HG03280 (cell line): ENCODE data around the gene DOK3.

ENCODE experiments used
- ATAC-seq: cut with Tn5 transposase; IDR thresholded peaks from one replicate; pipeline ENCODE4 v1.9.1; 2021; ENCODE audit warnings: mild to moderate bottlenecking, moderate library complexity; ENCODE audit not compliant: unreplicated experiment

DOK3 gene

DNA sequence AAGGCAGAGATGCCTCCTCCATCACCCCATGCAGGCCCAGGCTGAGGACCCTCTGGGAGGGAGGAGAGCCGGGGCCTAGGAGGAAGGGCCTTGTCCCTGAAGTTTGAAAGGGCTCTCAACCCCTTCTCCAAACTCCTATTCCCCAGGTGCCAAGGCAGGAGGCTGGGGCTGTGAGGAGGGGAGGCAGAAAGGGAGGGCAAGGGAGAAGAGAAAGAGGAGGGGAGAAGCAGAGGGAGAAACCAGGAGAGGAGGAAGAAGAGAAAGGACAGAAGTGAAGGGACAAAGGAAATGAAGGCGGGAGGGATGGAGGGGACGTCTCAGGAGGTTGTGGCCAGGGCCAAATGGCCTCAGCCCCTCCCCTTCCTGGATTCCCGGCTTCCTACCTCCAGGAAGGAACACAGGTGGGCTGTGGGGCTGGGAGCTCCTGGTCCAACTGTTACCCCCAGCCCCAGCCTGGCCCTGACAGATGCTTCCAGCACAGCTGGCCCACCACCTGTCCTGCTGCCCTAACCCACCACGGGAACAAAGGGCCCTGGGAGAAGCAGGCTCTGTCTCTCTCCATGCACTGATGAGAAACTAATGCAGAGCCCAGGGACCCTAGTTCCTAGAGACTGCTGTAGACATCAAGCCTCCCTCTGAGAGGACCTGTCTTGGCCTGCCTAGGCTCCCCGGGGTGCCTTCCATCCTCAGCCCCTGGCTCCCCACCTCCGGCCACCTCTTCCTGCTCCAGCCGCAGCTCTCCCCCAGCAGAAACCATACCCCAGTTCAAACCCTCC is 39.7 kb downstream of the DOK3 start:
- no peak for ATAC-seq

DNA sequence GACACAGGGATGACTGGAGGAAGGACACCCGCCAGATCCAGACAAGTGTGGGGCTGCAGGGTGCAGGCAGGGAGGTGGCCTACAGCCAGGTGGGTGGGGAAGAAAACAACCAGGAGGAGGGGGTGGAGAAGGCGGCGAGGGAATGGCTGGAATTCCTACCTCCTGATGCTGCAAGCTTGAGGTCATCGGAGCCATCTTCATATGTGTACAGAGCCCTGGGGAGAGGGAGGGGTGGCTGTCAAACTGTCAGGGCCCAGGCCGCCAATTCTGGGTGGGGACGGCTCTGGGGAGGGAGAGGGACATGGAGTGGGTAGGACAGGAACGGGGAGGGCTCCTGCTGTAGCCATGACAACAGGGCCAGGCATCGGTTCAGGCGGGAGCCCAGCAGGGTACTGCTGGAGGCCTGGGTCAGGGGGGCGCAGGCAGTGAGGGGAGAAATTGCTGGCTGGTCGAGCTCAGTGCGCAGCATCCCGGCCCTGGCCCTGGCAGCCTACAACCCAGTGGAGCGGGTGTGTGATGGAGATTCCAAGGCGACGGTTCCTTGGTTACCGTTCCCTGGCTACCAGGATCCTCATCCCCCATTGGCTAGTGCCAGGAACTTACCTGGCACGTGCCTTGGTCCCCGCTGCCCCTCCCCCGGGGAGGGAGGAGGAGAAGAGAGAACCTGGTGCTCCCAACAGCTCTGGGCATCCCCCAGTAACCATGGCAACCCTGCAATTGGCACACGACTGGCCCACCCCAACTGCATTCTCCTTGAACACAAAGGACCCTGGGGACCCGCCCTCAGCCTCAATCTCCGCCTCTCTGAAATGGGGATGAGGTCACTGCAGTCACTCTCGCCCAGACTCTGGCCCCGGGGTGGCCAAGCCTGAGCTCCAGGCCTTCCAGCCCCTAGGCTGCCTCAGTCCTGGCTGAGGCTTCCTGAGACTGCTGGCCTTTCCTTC is 40.7 kb downstream of the DOK3 start:
- ATAC-seq = no peak

DNA sequence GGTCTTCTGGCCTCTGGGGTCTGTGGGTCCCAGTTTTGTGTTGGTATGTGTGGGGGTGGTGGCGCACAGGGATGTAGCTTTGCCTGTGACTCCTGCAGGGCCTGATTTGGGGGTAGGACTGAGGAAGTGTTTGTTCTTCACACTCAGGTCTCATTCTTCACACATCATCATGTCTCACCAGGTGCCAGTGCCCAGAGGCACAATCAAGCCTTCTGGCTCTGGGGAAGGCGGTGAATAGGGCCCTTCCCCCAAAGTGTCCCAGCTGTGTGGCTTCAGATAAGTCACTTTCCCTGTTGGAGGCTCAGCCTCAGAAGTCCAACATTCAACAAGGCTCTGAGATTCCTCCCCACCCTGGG is 41.3 kb downstream of the DOK3 start:
- ATAC-seq = no peak

GRCh38 chr5:177467436-177467835 is 42.2 kb downstream of the DOK3 start:
- no peak for ATAC-seq

GRCh38 chr5:177466861-177467260 is 42.8 kb downstream of the DOK3 start:
- ATAC-seq = no peak

DNA sequence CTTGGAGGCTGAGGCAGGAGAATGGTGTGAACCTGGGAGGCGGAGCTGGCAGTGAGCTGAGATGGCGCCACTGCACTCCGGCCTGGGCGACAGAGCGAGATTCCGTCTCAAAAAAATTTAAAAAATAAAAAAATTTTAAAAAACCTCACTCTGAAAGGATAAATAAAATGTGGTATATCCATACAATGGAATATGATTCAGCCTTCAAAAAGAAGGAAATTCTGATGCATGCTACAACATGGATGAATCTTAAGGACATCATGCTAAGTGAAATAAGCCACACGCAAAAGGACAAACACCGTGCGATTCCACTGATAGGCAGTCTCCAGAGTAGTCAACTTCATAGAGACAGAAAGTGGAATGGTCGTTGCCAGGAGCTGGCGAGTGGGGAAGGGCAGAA is 44.6 kb downstream of the DOK3 start:
- ATAC-seq = no peak

- ATAC-seq = no peak
Observed at GRCh38 chr5:177462021-177462670, 47.5 kb downstream of the DOK3 start.

GRCh38 chr5:177459819-177460628 is 49.6 kb downstream of the DOK3 start:
- ATAC-seq = no peak

DNA sequence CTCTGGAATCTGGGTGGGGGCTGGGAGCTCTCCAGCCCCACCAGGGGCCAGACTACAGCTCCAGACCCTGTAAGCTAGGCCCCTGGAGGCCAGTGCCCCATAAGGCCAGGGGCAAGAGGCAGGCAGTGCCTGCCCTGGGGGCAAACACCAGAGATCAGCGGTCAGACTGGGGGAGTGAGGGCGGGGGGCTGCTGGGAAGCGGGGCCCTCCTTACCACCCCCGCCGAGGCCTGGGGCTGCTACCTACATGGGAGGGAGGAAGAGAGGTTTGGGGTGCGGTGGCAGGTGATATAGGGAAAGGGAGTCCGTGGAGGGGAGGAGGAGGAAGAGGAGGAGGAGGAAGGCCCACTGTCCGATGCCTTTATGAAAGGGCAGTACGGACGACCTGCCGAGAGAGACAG is 50.3 kb downstream of the DOK3 start:
- ATAC-seq = no peak

DNA sequence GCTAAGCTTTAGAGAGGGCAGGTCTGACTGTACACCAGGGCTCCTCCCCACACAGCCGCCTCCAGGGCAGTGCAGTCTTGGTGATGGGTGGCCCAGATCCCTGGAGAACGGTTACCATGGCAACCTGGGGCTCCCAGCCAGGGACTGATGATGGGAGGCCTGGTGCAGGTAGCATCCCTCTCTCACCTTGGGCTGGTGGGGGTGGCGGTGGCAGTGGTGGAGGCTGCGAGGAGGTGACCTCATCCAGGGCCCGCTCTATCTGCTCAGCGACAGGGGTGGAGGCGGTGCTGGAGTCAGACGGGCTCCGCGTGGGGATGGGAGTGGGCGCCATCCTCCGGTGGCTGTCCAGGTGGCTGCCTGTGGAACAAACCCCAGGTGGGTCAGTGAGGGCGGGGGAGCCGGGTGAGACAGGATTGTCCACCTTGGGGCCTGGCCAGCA is 50.7 kb downstream of the DOK3 start:
- ATAC-seq = no peak

GRCh38 chr5:177457852-177458681 is 51.6 kb downstream of the DOK3 start:
- no peak for ATAC-seq

GRCh38 chr5:177456976-177457851 is 52.4 kb downstream of the DOK3 start:
- ATAC-seq = peak; percentile 43

DNA sequence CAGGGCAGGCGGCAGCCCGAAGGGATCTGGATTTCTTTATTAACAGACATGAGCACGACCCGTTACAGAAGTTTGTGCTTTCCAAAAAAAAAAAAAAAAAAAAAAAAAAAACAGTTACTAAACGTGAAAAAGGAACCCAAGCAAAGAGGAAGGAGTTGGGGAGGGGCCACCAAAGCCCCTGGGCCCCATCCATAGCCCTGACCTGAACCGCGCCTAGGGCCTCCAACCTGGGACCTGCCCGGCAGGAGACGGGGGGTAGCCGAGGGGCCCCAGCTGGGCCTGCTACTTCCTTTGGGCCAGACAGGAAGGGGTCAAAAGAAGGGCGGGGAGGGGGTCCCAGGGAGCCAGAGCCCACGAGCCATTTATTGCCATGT is 53.0 kb downstream of the DOK3 start:
- no peak for ATAC-seq

DNA sequence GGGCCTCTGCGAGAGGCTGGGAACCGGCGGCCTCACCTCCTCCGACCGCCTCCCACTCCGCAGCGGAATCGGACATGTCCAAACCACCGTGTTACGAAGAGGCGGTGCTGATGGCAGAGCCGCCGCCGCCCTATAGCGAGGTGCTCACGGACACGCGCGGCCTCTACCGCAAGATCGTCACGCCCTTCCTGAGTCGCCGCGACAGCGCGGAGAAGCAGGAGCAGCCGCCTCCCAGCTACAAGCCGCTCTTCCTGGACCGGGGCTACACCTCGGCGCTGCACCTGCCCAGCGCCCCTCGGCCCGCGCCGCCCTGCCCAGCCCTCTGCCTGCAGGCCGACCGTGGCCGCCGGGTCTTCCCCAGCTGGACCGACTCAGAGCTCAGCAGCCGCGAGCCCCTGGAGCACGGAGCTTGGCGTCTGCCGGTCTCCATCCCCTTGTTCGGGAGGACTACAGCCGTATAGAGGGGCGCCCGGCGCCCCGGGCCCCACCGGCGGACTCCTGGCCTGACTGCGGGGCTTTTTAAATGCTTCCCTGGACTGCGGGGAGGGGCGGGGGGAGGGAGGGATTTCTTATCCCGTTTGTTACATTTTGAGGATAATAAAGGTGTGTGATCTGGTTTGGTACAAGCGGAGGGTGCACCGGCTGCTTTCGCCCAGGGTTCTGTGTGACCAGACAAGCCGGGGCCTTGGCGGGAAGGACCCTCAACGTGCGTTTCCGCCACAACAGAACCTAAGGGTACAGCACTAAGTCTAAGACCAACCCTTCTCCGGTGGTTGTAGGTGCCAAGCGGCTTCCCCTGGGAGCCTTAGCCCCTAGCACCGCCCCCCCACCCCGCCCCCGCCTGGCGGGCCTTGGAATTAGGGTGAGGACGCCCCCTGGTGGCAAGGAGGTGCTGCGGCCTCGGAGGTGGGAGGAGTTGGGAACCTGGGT is 53.7 kb downstream of the DOK3 start:
- ATAC-seq = peak; percentile 11

DNA sequence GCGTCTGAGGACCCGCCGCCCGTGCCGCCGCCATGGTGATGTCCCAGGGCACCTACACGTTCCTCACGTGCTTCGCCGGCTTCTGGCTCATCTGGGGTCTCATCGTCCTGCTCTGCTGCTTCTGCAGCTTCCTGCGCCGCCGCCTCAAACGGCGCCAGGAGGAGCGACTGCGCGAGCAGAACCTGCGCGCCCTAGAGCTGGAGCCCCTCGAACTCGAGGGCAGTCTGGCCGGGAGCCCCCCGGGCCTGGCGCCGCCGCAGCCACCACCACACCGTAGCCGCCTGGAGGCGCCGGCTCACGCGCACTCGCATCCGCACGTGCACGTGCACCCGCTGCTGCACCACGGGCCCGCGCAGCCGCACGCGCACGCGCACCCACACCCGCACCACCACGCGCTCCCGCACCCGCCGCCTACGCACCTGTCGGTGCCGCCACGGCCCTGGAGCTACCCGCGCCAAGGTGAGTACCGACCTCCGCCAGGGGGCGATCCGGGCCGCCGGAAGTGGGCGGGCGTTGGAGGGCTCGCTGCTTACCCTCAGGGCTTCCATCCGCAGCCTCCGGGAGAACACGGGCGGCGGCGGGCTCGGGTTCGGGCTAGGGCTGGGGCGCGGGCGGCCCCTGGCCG is 54.5 kb downstream of the DOK3 start:
- peak; percentile 48 for ATAC-seq

DNA sequence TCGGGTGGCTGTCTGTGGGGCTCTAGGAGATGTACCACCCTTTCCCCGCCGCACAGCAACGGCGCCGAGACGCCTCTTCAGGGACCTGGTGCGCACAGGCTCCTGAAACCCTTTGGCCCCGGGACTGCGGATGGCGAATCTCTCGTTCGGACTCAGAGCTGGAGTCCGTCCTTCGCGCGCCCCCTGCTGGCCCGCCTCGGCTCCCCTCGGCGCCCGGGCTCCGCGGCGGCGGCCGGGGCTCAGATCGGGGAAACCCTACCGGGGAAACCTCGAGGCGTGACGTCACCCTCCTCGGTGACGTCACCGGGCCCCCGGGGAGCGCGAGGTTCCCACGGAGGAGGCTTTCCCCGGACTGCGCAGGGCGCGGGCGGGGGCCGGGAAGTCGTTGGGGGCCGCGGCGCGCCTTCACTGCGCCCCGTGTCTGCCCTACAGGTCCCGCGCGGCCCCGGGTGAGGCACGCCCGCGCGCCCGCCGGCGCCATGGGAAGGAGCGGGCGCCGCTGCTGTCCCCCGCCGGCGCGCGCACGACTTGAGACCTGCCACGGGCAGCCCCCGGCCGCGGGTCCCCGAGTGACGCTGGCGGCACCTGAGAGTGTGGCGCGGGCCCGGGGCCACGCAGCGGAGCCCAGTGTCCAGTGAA is 55.1 kb downstream of the DOK3 start:
- ATAC-seq = peak; percentile 57

GRCh38 chr5:177453852-177454396 is 55.7 kb downstream of the DOK3 start:
- no peak for ATAC-seq
